WI38 (cell line): ENCODE results near the gene CAD.

Experiments
- H3K4me3 ChIP-seq: 2 replicates; pipeline ENCODE4 v1.5.1; 2011; ENCODE audit warnings: low read depth, mild to moderate bottlenecking, control low read depth, low read length
- CTCF ChIP-seq: IDR thresholded peaks from 2 replicates; pipeline ENCODE4 v1.5.1; 2012; ENCODE audit warnings: low read depth, mild to moderate bottlenecking, control low read depth, low read length

CAD gene

GRCh38 chr2:27288610-27289009 is 71.4 kb downstream of the CAD start:
- TF ChIP-seq CTCF, result no peak
- no peak overlapping the region for H3K4me3 ChIP-seq

- no peak overlapping the region for H3K4me3 ChIP-seq
- no peak for TF ChIP-seq CTCF
Observed at GRCh38 chr2:27290549-27290948, 73.4 kb downstream of the CAD start.

DNA sequence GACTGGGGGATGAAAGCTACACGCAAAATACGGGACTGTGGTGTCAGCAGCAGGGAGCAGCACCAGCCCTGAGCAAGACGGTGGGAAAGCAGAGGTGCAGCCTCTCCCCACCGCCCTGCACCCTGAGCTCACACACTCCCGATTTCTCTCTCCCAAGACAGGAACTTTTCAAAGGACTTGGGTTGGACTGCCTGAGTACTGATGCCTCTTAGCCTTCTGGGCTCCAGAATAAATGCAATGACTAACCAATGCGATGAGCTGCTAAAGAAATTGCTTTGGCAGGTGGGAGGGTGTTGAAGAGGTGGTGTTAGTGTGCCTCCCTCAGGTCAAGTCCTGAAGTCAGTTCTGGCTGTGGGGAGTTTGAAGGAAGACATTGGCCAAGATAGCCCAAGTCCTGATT is 74.7 kb downstream of the CAD start:
- H3K4me3 ChIP-seq, result no peak overlapping the region
- TF ChIP-seq CTCF, result no peak
